A673 (cell line): ENCODE results near the gene PROM1.

Experiments
- EZH2 ChIP-seq: fragments of 200-600 bp; sonication (generic); IDR thresholded peaks from 2 replicates; pipeline ENCODE4 v1.6.1; 2017; ENCODE audit warnings: borderline replicate concordance, low read depth, mild to moderate bottlenecking, mixed read lengths, antibody characterized with exemption, low read length; ENCODE audit not compliant: poor library complexity, severe bottlenecking
- TF ChIP-seq, protein P1 (sequence below): fragments of 300-800, 200-600 bp; sonication (generic); conservative IDR thresholded peaks from 2 replicates; pipeline ENCODE4 v1.5.1; 2017; ENCODE audit warnings: low read depth, mild to moderate bottlenecking, antibody characterized with exemption, low read length, moderate library complexity, mixed read lengths

GRCh38 chr4:16055471-16055870, 28.4 kb downstream of the PROM1 start:
- TF ChIP-seq, protein P1, sequence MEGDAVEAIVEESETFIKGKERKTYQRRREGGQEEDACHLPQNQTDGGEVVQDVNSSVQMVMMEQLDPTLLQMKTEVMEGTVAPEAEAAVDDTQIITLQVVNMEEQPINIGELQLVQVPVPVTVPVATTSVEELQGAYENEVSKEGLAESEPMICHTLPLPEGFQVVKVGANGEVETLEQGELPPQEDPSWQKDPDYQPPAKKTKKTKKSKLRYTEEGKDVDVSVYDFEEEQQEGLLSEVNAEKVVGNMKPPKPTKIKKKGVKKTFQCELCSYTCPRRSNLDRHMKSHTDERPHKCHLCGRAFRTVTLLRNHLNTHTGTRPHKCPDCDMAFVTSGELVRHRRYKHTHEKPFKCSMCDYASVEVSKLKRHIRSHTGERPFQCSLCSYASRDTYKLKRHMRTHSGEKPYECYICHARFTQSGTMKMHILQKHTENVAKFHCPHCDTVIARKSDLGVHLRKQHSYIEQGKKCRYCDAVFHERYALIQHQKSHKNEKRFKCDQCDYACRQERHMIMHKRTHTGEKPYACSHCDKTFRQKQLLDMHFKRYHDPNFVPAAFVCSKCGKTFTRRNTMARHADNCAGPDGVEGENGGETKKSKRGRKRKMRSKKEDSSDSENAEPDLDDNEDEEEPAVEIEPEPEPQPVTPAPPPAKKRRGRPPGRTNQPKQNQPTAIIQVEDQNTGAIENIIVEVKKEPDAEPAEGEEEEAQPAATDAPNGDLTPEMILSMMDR: no peak
- no peak for TF ChIP-seq EZH2
